22Rv1 (cell line): ENCODE results near the gene SERPINB12.

Experiments
- ZFX ChIP-seq: fragments of 450-650 bp; IDR thresholded peaks from 2 replicates; pipeline ENCODE4 v1.6.1; 2017; ENCODE audit warnings: antibody characterized with exemption, borderline replicate concordance
- TF ChIP-seq, protein P1 (sequence below): fragments of 450-650 bp; IDR thresholded peaks from 2 replicates; pipeline ENCODE4 v1.5.1; 2017; ENCODE audit warnings: mild to moderate bottlenecking

DNA sequence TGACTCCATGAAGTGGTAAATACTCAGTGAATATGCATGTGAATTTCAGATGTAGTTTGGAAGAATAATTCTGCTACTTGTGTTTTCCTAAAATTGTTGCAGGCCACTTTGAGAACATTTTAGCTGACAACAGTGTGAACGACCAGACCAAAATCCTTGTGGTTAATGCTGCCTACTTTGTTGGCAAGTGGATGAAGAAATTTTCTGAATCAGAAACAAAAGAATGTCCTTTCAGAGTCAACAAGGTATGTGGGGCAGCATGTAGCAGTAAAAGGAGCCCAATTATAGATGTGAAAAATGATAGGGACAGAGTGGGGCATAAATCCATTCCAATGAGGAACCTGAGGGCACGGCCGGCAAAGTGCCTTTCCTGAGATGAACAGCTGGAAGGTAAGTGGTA, 49.3 kb upstream of the SERPINB12 start:
- TF ChIP-seq, protein P1, sequence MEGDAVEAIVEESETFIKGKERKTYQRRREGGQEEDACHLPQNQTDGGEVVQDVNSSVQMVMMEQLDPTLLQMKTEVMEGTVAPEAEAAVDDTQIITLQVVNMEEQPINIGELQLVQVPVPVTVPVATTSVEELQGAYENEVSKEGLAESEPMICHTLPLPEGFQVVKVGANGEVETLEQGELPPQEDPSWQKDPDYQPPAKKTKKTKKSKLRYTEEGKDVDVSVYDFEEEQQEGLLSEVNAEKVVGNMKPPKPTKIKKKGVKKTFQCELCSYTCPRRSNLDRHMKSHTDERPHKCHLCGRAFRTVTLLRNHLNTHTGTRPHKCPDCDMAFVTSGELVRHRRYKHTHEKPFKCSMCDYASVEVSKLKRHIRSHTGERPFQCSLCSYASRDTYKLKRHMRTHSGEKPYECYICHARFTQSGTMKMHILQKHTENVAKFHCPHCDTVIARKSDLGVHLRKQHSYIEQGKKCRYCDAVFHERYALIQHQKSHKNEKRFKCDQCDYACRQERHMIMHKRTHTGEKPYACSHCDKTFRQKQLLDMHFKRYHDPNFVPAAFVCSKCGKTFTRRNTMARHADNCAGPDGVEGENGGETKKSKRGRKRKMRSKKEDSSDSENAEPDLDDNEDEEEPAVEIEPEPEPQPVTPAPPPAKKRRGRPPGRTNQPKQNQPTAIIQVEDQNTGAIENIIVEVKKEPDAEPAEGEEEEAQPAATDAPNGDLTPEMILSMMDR = no peak
- no peak for TF ChIP-seq ZFX
